HL-60/S4 treated with retinoic acid at 250 ng/mL for 4 days and 3 days (cell line): ENCODE measurements around the gene PSPH.

Source experiments
- in situ Hi-C: fragments of 300-500 bp; cut with MboI; formaldehyde crosslinking; loops from 2 replicates; pipeline ENCODE4 v1.7.0; 2022; ENCODE audit warnings: low sequenced_read_pairs

PSPH gene

GRCh38 chr7:56007891-56008290 lies 43.4 kb downstream of the PSPH start:
- in situ Hi-C loops, result no loop called here

GRCh38 chr7:56007167-56007652 lies 44.0 kb downstream of the PSPH start:
- in situ Hi-C loops, result no loop called here

- in situ Hi-C loops, result no loop called here
Measured at GRCh38 chr7:56003749-56004148, 47.5 kb downstream of the PSPH start.

- in situ Hi-C loops, result no loop called here
Measured at GRCh38 chr7:55996856-55997500, 54.3 kb downstream of the PSPH start.

- in situ Hi-C loops, result no loop called here
Measured at GRCh38 chr7:55992346-55992745, 58.9 kb downstream of the PSPH start.

- in situ Hi-C loops, result no loop called here
Measured at GRCh38 chr7:55983537-55983936, 67.7 kb downstream of the PSPH start.

- in situ Hi-C loops, result no loop called here
Measured at GRCh38 chr7:55980266-55980665, 71.0 kb downstream of the PSPH start.

- in situ Hi-C loops, result no loop called here
Measured at GRCh38 chr7:55977831-55978230, 73.4 kb downstream of the PSPH start.

- in situ Hi-C loops, result no loop called here
Measured at GRCh38 chr7:55975988-55976633, 75.1 kb downstream of the PSPH start.

- in situ Hi-C loops, result no loop called here
Measured at GRCh38 chr7:55973747-55974250, 77.4 kb downstream of the PSPH start.

- in situ Hi-C loops, result no loop called here
Measured at GRCh38 chr7:55970978-55971377, 80.3 kb downstream of the PSPH start.

- in situ Hi-C loops, result no loop called here
Measured at GRCh38 chr7:55970561-55970960, 80.7 kb downstream of the PSPH start.

GRCh38 chr7:55969391-55969790 lies 81.9 kb downstream of the PSPH start:
- in situ Hi-C loops, result no loop called here

- in situ Hi-C loops, result no loop called here
Measured at GRCh38 chr7:55966851-55967250, 84.4 kb downstream of the PSPH start.

GRCh38 chr7:55965805-55966421 lies 85.3 kb downstream of the PSPH start:
- in situ Hi-C loops, result no loop called here

GRCh38 chr7:55965100-55965470 lies 86.2 kb downstream of the PSPH start:
- in situ Hi-C loops, result no loop called here

GRCh38 chr7:55964261-55965099 lies 86.8 kb downstream of the PSPH start, which contains the start of gene NIPSNAP2:
TSS of gene NIPSNAP2 (plus strand) at chr7:55964585. CDS start at chr7:55964610, 25 bp downstream.
- in situ Hi-C loops, result no loop called here

GRCh38 chr7:55963584-55964168 lies 87.6 kb downstream of the PSPH start:
- in situ Hi-C loops, result no loop called here

GRCh38 chr7:55962014-55962413 lies 89.2 kb downstream of the PSPH start:
- in situ Hi-C loops, result no loop called here
